NOMO-1 treated with DMSO at 0.1 percent for 48 hours (cell line): ENCODE results near the gene AP1S3.

ENCODE experiments used
- DNase-seq: peaks from one replicate; lab custom pipeline; 2025; ENCODE audit not compliant: unreplicated experiment; lab: John Stamatoyannopoulos, UW

AP1S3 gene

DNA sequence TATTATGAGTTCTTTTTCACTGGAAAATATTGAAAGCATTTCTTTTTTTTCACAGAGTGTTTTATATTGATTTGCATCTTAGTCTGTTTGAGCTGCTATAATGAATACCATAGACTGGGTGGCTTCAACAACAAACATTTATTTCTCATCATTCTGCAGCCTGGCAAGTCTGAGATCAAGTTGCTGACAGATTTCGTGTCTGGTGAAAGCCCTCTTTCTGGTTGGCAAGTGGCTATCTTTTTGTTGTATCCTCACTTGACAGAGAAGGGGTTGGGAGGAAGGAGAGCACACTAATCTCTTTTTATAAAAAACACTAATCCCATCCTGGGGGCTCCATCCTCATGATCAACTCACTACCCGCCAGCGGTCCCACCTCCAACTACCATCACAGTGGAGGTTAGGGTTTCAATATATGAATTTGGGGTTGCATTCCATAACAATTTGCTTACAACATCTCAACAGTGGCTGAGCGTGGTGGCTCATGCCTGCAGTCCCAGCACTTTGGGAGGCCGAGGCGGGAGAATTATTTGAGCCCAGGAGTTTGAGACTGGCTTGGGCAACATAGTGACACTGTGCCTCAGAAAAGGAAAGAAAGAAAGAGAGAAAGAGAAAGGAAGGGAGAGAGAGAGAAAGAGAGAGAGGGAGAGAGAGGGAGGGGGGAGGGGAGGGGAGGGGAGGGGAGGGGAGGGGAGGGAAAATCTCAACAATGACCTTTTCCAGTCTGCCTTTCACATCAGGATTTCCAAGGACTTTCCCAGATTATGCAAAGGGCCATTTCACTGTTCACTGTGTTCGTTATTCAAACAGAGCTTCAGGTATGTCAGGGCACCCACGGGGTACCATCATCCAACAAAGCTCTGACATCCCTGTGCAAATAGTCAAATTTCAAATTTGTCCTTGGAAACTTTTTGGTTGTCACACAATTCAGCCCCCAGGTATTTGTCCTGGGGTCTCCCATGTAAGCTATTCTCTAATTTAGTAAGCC lies 111.1 kb downstream of the AP1S3 start:
- DNase-seq: no peak

DNA sequence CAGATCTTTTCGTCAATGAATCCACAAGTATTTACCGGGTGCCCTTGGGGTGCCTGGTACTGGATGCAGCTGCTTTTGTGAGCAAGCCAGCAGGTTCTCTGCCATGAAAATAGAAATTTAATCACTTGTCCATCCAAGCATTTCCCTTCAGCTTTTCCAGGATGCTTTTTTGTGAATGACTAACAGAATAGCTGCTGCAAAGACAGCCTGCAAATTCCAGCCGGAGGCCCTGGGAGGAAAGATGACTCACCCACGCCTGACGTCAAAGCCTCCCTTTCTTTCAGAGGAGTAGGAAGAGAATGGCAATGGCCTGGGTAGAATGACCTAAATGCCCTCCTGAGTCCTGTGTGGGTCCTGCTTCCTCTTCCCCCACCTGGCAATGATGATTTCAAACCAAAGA lies 111.9 kb downstream of the AP1S3 start:
- no peak for DNase-seq

DNA sequence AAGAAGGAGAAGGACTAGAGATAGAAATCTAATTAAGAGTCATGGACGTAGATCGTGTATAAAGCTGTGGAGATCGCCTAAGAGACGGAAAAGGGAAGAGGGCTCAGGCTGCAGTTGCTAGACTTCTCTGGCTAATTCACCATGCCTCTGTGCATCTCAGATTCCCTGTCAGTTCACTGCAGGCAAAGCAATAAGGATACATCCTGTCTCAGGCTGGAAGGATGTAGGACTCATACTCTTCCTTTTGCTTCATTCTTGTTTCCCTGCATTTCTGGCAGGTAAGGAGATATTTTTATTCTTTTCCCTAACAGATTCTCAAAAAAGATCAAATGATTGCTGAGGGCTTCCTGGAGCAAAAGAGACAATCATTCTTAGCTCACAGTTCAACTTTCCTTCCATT lies 112.5 kb downstream of the AP1S3 start:
- DNase-seq: no peak

DNA sequence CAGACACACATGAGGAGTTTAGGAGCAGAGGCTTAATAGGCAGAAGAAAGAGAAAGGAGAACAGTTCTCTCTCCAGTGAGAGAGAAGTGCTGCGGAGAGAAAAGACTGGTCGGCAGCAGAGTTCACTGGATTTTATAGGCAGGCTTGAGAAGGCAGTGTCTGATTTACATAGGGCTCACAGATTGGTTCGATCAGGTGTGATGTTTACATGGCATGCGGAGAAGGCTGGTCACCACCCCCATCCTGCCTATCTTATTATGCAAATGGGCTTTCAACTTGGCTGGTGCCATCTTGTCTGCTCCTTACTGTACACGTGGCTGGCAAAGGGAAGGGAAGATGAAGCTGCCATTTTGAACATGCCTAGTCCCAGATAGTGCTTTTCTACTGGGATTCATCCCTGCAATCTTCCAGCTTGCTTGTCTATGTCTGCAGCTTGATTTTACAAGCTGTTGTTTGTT lies 113.4 kb downstream of the AP1S3 start:
- no peak for DNase-seq

DNA sequence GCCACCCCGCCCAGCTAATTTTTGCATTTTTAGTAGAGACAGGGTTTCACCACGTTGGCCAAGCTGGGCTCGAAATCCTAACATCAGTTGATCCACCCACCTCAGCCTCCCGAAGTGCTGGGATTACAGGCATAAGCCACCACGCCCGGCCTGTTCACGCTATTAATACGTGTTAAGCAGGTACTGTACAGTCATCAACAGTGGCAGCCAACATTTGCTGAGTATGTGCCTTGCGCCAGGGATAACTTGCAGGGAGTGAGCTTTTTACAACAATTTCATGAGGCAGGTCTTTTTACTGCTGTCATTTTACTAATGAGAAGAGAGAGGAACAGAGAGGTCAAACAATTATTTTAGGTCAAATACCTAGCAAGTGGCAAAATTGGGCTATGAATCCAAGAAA lies 115.2 kb downstream of the AP1S3 start:
- DNase-seq: no peak

DNA sequence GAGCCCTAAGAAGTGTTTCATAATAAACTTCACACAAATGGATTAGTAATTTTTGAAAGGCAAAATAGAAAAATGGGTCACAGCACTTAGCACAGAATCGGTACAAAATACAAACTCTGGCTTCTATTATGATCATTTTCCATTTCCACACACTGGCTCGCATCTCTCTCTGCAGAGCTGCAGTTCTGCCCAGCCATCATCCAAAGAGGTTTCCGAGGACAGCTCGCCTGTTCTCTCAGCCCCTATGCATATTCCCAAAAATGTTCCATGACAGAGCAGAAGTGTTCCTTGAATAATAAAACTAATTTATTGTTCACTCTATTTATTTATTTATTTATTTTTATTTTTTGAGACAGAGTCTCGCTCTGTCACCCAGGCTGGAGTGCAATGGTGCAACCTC lies 115.6 kb downstream of the AP1S3 start:
- DNase-seq: no peak

DNA sequence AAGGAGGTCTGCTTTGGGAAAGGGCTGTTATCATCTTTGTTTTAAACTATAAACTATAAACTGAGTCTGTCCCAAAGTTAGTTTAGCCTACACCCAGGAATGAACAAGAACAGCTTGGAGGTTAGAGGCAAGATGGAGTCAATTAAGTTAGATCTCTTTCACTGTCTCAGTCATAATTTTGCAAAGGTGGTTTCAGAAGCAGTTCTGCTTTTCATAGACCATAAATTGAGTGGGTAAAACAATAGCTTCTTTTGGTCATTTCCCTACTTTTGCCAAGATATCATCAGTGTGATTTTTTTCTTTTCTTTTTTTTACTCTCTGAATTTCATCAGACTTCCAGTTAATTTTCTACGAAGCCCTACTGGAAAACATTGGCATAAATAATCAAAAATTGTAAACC lies 117.0 kb downstream of the AP1S3 start:
- DNase-seq: peak; percentile 48

DNA sequence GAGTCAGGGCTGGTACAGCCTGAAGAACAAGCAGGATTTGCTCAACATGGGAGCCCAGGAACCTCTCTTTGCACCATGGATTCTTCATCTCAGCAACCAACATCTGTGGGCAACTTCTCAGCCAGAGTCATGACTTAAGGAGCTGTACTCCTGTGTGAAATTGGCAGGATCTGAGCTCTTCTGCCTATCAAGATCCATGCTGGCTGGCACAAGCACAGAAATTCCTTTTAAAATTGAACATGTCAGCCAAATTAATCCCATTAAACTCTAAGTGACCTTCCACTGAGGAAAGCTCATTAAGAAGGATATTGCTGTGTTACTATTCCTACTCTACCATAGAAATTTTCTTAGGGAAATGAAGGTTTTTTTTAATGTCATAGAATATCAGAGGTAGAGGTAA lies 124.7 kb downstream of the AP1S3 start:
- no peak for DNase-seq

DNA sequence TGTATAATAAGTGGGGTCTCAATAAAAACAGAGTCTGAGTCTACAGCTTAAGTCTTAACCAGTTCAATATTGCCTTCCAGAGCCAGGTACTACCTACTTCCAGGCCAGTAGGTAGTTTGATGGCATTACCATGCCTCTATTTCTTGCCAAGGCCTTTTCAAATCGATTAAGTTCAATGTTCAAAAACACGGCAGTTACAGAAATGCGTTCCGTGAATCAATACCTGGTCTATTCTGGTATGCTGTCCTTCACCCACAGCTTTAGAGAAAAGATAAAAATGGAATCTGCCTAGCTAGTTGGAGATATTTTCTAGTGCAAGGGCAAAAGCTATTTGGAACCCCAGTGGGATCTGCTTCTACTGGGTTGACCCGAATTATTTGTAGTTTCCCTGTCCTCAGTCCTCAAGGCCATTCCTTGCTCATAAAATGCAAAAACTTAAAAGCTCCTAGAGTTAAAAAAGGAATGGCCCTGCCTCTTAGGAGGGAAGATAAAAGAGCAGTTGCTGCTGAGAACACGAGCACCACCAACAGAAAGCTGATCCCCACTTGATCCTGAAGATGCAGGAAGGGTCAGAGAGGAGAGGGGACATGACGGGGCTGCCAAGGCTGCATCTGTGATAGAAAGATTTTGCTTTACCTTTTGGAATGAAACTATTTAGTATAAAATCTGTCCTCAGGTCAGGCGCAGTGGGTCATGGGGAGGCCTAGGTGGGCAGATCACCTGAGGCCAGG lies 125.6 kb downstream of the AP1S3 start:
- DNase-seq: no peak
